CD4-positive, alpha-beta T cell treated with Interleukin-15 for 4 hours (primary cell): Measurements from ENCODE around the gene VPS26C.

Experiments used
- DNase-seq: peaks from one replicate; pipeline ENCODE4 v3.0.0-alpha.2; 2020; ENCODE audit warnings: low spot score

The VPS26C gene

DNA sequence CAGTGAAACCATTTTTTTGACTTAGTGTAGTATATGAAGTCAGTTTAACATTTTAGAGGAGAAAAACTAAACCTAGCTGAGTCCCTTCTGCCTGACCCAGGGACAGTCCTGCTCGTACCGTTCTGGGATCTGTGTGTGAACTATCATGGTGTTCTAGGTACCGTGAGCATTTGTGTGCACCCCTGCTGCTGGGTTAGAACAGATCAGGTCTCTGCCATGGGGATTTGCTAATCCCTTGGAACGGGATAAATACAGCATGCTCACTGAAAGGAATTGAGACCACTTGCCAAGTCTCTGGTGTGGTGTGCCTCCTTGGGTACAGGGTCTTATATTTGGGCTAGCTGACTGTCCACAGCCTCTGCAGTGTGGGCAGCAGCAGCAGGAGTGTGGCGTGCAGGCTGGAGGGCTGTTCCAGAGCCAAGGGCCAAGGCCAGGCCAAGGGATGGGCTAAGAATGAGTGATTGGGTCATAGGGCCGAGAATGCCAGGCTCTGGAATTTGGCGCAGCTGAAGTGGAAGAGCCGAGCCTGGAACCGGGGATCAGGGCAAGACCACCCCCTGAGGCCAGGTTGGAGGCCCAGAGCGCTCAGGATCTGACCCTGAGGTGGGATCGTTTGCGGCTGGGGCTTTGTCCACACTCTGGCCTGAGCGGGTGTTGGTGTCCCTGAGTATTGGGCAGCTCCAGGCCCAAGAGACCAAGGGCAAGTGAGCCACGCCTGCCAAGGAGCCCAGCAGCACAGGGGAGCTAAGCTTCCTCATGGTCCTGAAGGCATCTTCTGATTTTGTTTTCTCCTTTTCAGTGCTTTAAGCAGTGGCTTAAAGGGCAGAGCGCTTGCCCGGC, 66.3 kb downstream of the VPS26C start:
- DNase-seq = no peak

DNA sequence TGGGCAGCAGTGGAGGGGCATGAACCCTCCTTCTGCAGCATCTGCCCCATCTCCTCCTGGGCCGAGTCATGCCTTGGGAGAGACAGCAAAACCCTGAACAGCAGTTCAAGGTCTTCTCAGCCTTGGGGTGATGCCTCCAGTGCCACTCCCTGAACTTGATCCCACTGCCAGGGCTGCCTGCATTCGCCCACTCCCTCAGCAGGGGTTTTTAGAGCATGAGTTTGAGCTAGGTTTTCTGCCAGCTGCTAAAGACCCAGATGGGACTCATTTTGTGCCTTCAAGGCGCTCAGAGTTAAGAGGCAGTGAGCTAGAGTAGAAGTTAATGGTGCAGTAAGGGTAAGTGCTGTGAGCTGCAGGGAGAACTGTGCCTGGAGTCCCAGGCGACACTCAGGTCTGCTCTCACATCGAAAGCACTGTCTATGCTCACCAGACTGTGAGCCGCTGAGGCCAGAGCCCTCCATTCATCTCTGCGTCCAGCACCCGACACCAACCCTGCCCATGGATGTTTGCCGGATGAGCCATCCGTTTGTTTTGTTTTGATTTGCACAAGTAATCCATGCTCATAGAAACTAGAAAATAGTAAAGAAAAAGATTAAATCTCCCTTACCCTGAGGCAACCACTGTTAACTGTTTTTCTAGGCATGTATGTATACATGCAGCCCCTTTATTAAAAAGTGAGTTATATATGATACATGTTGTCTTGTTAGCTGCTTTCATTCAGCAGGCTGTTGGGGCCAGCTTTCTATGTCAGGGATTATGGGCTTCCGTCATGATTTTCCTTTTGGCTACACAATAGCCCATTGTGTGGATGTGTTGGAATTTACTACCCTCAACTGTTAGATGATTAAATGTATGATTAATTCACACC, 67.8 kb downstream of the VPS26C start:
- DNase-seq = no peak

DNA sequence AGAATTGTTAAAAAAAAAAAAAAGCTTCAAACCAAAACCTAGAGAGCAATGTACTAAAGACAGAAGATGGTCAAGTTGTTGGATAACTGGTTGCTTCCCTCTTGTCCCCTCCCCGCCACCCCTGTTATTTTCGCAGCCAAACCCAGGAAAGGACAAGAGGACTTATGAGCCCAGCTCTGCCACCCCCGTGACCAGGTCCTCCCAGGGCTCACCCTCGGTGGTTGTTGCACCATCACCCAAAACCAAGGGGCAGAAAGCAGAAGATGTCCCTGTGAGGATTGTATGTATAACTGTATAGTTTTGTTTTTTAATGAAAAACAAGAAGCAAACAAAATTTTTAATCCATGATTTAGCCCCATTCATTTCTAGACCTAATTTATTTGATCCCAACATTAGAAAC, 69.4 kb downstream of the VPS26C start:
- no peak for DNase-seq

GRCh38 chr21:37196847-37197246, 70.3 kb downstream of the VPS26C start:
- DNase-seq = no peak

GRCh38 chr21:37195610-37196009, 71.5 kb downstream of the VPS26C start:
- no peak for DNase-seq

- DNase-seq = no peak
Measured at GRCh38 chr21:37195059-37195458, 72.1 kb downstream of the VPS26C start.

DNA sequence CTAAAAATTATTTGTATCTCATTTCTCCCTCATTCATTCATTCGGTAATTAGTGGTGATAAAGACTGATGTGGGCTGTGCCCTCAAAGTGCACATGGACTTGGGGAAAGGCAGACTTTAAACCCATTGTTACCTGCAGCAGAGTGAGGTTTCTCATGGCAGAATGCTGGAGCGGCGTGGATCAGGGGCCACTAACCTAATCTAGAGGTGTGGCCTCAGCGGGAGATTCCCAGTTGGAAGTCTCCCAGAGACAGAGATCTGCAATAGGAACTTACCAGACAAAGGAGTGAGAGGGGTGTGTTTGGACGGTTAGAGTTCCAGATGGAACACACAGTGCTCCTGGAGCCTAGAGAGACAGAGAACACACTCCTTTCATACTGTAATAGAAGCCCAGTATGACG, 73.5 kb downstream of the VPS26C start:
- DNase-seq = no peak

- no peak for DNase-seq
Measured at GRCh38 chr21:37193006-37193405, 74.1 kb downstream of the VPS26C start.

DNA sequence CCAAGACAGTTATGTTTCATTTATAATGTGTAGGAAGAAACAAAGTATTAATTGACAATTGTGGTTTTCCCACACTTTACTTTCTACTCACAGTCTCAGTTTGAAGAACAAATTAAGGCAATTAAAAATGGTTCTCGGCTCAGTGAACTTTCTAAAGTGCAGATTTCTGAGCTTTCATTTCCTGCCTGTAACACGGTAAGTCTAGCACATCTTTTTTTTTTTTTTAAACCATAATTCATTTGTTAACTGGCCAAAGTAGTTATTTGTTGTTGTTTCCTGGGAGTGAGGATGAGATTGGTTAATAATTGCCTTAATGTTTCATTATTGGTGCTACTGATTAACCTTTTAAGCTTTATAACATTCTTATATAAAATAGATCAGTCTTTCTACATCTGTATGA, 75.1 kb downstream of the VPS26C start:
- no peak for DNase-seq

DNA sequence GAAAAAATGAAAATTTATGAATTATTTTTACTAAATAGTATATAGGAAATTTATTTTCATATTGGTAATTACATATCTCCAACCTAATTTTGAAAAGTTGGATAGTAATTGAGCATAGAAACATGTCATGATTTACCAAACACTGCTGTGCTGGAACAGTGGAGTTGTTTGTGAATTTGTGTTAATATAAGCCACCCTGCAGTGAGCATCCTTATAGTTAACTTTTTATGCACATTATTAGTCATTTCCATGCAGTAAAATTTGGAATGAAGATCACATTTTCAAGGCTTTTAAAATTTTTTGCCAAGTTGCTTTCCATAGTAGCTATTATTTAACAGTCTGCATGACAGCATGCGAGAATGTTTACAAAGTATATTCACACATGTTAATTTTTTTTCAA, 78.3 kb downstream of the VPS26C start:
- DNase-seq = no peak

- DNase-seq = no peak
Measured at GRCh38 chr21:37186983-37187382, 80.2 kb downstream of the VPS26C start.

DNA sequence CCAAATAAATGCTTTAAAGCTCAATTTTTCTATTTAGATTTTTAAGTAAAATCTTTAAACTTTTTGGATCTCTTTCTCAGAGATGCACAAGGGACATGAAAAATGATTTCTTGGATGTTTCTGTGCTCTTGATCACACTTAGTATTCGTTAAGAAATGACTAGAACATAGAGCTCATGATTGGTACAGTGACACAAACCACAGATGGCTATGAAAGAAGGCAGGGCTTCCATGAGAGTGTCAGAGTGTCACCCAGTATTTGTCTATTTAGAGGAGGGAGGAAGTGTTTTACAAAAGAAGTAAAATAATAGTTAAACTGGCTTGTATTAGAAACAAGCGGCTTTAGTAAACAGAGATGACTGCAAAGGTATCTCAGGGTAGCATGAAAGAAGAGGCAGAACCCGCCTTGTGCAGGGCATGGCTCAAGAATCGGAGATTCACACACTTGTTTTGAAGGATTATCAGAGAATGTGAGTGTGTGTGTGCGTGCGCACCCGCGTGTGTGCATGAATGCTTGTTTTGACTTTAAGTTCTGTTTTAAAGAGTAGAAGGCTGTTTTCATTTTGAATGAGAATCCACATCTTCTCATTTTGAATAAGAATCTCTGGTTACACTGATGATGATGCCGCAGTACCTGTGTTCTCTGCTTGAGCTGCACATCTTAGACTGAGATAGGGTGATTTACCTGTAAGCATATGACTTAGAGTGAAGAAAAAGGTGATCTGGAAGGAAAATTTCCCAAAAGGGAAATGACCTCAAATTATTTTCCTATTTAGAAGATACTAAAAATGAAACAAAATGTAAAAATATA, 82.1 kb downstream of the VPS26C start:
- DNase-seq = no peak

- no peak for DNase-seq
Measured at GRCh38 chr21:37183749-37184148, 83.4 kb downstream of the VPS26C start.

DNA sequence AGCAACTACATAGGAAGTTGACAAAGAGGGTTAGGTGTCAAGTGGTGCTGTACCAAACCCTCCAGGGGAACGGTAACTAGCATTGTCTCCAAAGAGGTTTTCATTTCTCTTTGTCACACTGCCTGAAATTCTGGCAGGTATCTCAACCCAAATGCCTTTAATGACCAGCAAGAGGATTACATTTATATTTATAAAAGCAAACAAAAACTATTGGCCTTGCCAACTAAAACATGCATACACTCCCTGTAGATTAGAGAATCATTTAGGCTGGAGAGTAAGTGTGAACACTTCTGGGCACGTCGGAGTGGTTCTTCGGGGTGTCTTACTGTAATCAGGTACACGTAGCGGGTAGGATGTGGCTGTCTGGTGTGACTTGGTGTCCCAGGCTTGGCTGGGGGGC, 84.9 kb downstream of the VPS26C start:
- no peak for DNase-seq

GRCh38 chr21:37181059-37181458, 86.1 kb downstream of the VPS26C start:
- DNase-seq = no peak

DNA sequence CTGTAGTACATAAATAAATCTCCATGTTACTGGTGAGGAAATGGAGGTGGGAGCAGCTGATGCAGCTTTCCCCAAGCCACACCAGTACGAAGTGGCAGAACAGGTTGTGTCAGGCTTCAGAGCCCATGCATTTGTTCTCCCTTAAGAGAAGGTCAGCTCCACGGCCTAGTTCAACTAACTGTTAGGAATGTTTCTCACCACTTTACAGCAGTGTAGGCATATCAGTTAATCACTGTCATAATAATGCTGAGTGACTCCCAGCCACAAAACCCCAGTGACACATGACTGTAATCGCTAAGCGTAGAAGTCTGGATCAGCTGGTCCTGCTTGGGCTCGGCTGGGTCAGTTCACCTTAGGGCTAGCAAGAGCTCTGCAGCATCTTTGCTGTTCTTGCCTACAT, 90.4 kb downstream of the VPS26C start:
- no peak for DNase-seq
